Measurements from ENCODE around the gene JAGN1. TPM values are rescaled to one million over a fixed set of nuclear protein-coding genes. Genes with fewer than 3 reads are reported as not detected.
A peak's percentile ranks its signal among the peaks of the same experiment; 100 is the strongest.

JAGN1 gene
- total and polyA plus RNA-seq, 8 donors: 16.3 to 27.1 (median 21.9) TPM

DNA sequence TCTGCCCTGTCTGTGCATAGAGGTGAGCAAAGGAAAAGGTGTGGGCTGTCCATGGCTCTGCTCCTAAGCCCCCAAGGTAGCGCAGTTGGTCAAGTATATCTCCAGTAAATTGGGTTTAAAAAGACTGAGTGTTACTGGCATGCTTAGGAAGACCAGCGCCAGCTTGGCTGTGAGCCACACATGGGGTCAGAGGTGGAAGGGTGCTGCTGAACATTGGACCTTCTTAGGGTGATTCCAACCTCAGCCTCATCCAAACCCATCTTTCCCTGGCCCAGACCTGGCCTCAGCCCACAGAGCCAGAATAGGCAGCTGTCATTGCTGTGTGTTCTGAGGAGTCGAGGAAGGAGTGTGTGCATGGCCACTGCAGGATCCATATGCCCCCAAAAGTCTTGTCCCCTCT is 17.9 kb downstream of the JAGN1 start:
- no peak for ATAC-seq
- Histone ChIP-seq H3K9me3 (no peaks in the 10 kb centered on the region), H3K4me3 (no peak overlapping the region), H3K27me3 (no peaks in the 10 kb centered on the region), H3K36me3 (peaks cover 0 to 7% (median 0%) of the 10 kb centered on the region in 3 donors), H3K27ac (no peak overlapping the region), H3K4me1 (peaks cover 3 to 7% (median 7%) of the 10 kb centered on the region in 3 donors)
- no peak for DNase-seq
- WGBS, 2 donors: 91 to 96% methylated on average over 3 of the region's 3 CpGs
- FAIRE-seq: no peak
- TF ChIP-seq, protein P1, sequence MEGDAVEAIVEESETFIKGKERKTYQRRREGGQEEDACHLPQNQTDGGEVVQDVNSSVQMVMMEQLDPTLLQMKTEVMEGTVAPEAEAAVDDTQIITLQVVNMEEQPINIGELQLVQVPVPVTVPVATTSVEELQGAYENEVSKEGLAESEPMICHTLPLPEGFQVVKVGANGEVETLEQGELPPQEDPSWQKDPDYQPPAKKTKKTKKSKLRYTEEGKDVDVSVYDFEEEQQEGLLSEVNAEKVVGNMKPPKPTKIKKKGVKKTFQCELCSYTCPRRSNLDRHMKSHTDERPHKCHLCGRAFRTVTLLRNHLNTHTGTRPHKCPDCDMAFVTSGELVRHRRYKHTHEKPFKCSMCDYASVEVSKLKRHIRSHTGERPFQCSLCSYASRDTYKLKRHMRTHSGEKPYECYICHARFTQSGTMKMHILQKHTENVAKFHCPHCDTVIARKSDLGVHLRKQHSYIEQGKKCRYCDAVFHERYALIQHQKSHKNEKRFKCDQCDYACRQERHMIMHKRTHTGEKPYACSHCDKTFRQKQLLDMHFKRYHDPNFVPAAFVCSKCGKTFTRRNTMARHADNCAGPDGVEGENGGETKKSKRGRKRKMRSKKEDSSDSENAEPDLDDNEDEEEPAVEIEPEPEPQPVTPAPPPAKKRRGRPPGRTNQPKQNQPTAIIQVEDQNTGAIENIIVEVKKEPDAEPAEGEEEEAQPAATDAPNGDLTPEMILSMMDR (IDR thresholded peaks at IDR 0.05): no peak
- intact Hi-C loops (cut with DNase I): no loop called here

DNA sequence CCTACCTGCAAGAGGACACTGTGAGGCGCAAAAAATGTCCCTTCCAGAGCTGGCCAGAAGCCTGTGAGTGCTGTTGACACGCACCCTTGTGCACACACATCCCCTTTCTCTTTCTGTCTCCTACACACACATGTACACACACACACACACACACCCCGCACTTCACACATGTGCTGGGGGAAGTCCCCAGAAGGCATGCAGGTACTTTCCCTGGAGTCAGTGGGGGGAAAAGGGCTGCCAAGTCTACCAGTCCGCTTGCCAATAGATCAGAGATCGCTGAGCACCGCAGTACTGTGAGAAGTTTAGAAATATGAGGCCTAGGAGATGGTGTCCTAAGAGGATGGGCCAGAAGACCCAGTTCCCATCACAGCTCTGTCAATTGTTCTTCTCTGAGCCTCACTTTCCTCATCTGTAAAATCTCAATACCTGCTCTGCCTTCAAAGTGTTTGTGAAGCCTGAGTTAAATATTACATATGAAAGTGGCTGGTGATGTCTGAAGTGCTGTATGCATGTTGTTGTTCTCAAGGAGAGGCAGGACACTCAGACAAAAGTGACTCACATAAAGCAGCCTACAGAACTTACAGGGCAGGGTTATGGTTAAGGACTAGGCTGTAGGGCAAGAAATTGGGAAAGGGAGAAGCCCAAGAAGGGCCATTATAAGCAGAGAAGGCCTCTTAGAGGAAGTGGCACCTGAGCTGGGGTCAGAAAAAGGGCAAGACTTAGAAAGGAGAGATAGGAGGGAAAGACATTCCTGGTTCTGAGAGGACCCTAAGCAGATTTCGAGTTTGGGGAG is 19.0 kb downstream of the JAGN1 start:
- Histone ChIP-seq H3K4me3 (no peak overlapping the region), H3K36me3 (peaks cover 0 to 7% (median 0%) of the 10 kb centered on the region in 3 donors), H3K27ac (no peak overlapping the region), H3K27me3 (no peaks in the 10 kb centered on the region), H3K4me1 (peaks cover 0 to 6% (median 2%) of the 10 kb centered on the region in 3 donors), H3K9me3 (no peaks in the 10 kb centered on the region)
- FAIRE-seq: no peak
- WGBS, 2 donors: 68 to 71% methylated on average over 7 of the region's 7 CpGs
- no peak for DNase-seq
- TF ChIP-seq, protein P1 (IDR thresholded peaks at IDR 0.05): no peak
- intact Hi-C loops (cut with DNase I): no loop called here
- peak in 3 of 4 donors; percentile 38 to 65 (median 46) for ATAC-seq

DNA sequence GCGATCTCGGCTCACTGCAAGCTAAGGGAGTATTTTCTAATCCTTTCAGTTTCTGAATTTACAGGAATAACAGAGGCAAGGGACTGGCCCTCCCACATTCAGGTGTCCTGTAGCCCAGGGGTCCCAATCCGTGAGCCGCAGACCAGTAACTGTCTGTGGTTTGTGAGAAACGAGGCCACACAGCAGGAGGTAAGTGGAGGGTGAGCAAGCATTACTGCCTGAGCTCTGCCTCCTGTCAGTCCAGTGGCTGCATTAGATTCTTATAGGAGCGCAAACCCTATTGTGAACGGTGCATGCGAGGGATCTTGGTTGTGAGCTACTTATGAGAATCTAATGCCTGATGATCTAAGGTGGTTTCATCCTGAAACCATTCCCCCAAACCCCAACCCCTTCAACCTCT is 21.5 kb downstream of the JAGN1 start:
- H3K4me1 ChIP-seq: peaks cover 4 to 17% (median 15%) of the 10 kb centered on the region in 3 donors
- WGBS, 2 donors: 87 to 91% methylated on average over 8 of the region's 8 CpGs
- H3K9me3 ChIP-seq: no peaks in the 10 kb centered on the region
- no peaks in the 10 kb centered on the region for H3K27me3 ChIP-seq
- TF ChIP-seq, protein P1 (IDR thresholded peaks at IDR 0.05): no peak
- ATAC-seq: no peak
- peaks cover 0 to 7% (median 0%) of the 10 kb centered on the region in 3 donors for H3K36me3 ChIP-seq
- DNase-seq: no peak
- H3K4me3 ChIP-seq: no peak overlapping the region
- H3K27ac ChIP-seq: no peak overlapping the region
- FAIRE-seq: no peak
- intact Hi-C loops (cut with DNase I): no loop called here

DNA sequence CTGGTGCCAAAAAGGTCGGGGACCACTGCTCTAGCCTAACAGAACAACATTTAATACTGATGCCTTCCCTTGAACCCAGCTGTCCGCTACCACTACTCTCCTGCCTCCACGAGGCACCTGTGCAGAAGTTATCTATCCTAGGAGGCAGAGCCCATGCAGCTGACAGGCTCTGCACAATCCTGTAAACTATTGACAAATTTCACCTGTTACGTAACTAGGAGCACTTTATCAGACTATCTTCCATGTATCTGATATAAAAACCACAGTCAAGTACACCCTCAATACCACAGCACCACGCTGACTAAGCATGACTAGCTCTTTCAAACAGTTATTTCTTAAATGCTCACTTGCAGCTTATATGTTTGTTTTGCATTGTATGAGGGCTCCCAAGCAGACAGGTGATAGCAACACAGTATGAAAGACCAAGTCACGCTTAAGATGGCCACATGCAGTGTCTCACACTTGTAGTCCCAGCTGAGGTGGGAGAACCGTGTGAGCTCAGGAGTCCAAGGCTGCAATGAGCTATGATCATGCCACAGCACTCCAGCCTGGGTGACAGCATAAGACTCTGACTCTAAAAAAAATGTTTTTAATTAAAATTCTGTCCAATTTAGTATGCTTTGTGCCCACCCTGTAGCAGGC is 22.0 kb downstream of the JAGN1 start:
- no peak overlapping the region for H3K27ac ChIP-seq
- FAIRE-seq (no peak), ATAC-seq (no peak), DNase-seq (no peak)
- H3K9me3 ChIP-seq: no peaks in the 10 kb centered on the region
- H3K4me1 ChIP-seq: peaks cover 7 to 17% (median 16%) of the 10 kb centered on the region in 3 donors
- TF ChIP-seq, protein P1 (IDR thresholded peaks at IDR 0.05): no peak
- H3K36me3 ChIP-seq: peaks cover 0 to 7% (median 0%) of the 10 kb centered on the region in 3 donors
- intact Hi-C loops (cut with DNase I): no loop called here
- H3K27me3 ChIP-seq: no peaks in the 10 kb centered on the region
- H3K4me3 ChIP-seq: no peak overlapping the region
- WGBS, 2 donors: 82 to 88% methylated on average over 7 of the region's 7 CpGs

Data from pancreas (tissue), 10 donors.